Motor neuron (in vitro differentiated cells): ENCODE results near the gene LILRB5. TPM values are rescaled to one million over a fixed set of nuclear protein-coding genes. Genes with fewer than 3 reads are reported as not detected.
"Not testable (repeated sequence)": the region's sequence is repeated elsewhere in the genome, so short reads cannot be mapped to it uniquely, and the experiment has no call there.

ENCODE experiments used
- ATAC-seq, 8 experiments: fragments of 200-7000 bp; cut with Tn5 transposase; replicated peaks in 6 of 8; 2 replicates each; pipeline ENCODE4 v1.8.0; 2021; ENCODE audit warnings: mild to moderate bottlenecking in 8 of 8, moderate library complexity in 8 of 8
- H3K27ac ChIP-seq, 2 donors: fragments of 250-450 bp; sonication (Bioruptor Pico); 2 replicates each; pipeline ENCODE4 v1.9.0; 2021; ENCODE audit warnings: antibody characterized with exemption in 2 of 2, mild to moderate bottlenecking in 2 of 2, moderate library complexity in 1 of 2
- H3K4me1 ChIP-seq, 2 donors: fragments of 250-450 bp; sonication (Bioruptor Pico); replicated peaks in 1 of 2; 2 replicates each; pipeline ENCODE4 v1.6.1; 2021; ENCODE audit warnings: antibody characterized with exemption in 2 of 2, mild to moderate bottlenecking in 2 of 2, moderate library complexity in 1 of 2
- H3K4me3 ChIP-seq, 5 donors: fragments of 250-450 bp; sonication (Bioruptor Pico); 2 replicates each; pipeline ENCODE4 v1.9.0; 2021; ENCODE audit warnings: antibody characterized with exemption in 5 of 5, mild to moderate bottlenecking in 5 of 5, moderate library complexity in 4 of 5
- WGBS, 10 experiments: fragments of 450-650 bp; shearing (Covaris generic); methylation state at CpG; one replicate each; pipeline ENCODE4 v1.0.0; 2022; 5-methylcytosine and 5-hydroxymethylcytosine counted together
- in situ Hi-C, 9 experiments: fragments of 400-800 bp; cut with MboI; loops; one replicate each; pipeline ENCODE4 v1.15.0; 2021; ENCODE audit warnings: low sequenced_read_pairs in 9 of 9, low pct_unique_long_range_greater_than_20kb in 2 of 9; ENCODE audit not compliant: unreplicated experiment in 9 of 9
- total RNA-seq, 8 experiments: library from RNA; unstranded; fragments of 300-600 nt; gene quantifications; 2 replicates each; pipeline versions ENCODE4 v1.2.3 to v1.2.4, GENCODE V29; 2022

LILRB5 gene
- total RNA-seq, 8 experiments from 2014 or later = under 0.01 to 0.81 (median 0.17) TPM; not detected in 2

- in situ Hi-C loops, ATAC-seq, H3K27ac ChIP-seq, H3K4me3 ChIP-seq, H3K4me1 ChIP-seq: not testable (repeated sequence)
- 0 to 73% (median 45%) methylated on average over 1 to 4 of the region's 5 CpGs; no CpG with 5 or more reads in 6 of the 10 experiments for WGBS, 10 experiments
Observed at GRCh38 chr19:54281729-54282075, 24.6 kb upstream of the LILRB5 start.

DNA sequence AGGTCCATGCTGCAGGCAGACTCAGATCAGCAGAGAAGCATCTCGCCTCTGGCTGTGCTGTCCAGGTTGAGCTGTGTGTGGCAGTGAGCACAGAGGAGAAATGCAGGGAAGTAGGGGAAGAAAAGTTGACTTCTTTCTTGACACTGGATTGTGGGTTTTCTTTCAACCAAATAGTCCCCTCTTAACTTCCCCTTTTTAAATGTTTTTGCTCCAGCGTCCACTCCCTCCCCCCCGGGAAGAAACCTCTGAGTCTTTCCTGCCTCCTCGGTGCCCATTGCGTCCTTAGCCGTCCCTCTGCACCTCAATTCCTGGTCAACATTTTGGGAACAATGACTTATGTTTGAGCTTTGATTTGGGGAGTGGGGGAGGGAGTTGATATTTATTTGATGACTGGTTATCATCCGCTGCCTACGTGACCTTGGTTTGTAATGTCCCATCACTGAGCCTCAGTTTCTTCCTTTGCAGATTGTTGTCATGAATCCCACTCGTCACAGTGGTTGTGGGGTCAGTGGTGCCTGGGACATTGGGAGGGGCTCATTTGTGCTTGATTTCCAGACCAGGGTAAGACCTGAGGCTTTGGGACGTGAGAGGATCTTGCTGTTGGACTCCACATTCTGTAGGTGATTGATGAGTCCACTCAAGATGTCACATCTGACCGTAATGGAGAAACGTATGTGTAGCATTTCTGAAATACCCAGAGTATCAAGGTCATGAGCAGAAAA, 24.1 kb upstream of the LILRB5 start, which contains the start of gene LILRB2:
LILRB2 (minus strand) TSS at position 104 of the 722 bp plus-strand sequence. CDS start 614 bp downstream, outside the sequence.
- no peak for ATAC-seq
- H3K27ac ChIP-seq = no peak within 1 kb of the TSS

DNA sequence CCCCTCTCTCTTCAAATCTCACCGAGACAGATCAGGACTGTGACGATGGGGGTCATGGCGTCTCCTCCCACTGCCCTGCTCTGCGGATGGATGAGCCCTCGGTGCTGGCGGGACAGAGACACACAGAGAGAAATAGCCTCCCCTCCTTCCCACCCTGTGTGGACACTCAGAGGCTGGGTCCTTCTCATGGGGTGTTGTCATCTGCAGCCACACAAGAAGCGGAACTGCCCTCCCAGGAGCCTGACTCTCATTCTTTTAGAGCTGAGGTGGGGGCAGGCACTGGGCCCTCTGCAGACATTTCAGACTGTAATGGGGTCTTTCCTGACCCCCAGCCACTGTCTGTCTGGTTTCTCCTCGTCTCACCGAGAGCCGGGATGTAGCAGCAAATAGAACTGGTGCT, 23.4 kb upstream of the LILRB5 start:
- not testable (repeated sequence) for ATAC-seq
- WGBS, 10 experiments = 38 to 80% (median 43%) methylated on average over 2 to 3 of the region's 10 CpGs; no CpG with 5 or more reads in 7 of the 10 experiments

More for the DNA sequence above, 24.1 kb upstream of the LILRB5 start, which contains the start of gene LILRB2:
- Histone ChIP-seq H3K4me1 (no peaks in the 10 kb centered on the region), H3K4me3 (no peak within 1 kb of the TSS)
- in situ Hi-C loops = no loop called here
- 52 to 90% (median 60%) methylated on average over 1 to 9 of the region's 12 CpGs; no CpG with 5 or more reads in 3 of the 10 experiments for WGBS, 10 experiments

GRCh38 chr19:54280025-54280424, 23.0 kb upstream of the LILRB5 start:
- H3K4me1 ChIP-seq, in situ Hi-C loops, H3K4me3 ChIP-seq, ATAC-seq, H3K27ac ChIP-seq: not testable (repeated sequence)
- WGBS, 10 experiments = 20 to 33% methylated on average over 1 of the region's 4 CpGs; no CpG with 5 or more reads in 8 of the 10 experiments

More for the DNA sequence above, 23.4 kb upstream of the LILRB5 start:
- H3K4me1 ChIP-seq, H3K4me3 ChIP-seq, in situ Hi-C loops, H3K27ac ChIP-seq: not testable (repeated sequence)

DNA sequence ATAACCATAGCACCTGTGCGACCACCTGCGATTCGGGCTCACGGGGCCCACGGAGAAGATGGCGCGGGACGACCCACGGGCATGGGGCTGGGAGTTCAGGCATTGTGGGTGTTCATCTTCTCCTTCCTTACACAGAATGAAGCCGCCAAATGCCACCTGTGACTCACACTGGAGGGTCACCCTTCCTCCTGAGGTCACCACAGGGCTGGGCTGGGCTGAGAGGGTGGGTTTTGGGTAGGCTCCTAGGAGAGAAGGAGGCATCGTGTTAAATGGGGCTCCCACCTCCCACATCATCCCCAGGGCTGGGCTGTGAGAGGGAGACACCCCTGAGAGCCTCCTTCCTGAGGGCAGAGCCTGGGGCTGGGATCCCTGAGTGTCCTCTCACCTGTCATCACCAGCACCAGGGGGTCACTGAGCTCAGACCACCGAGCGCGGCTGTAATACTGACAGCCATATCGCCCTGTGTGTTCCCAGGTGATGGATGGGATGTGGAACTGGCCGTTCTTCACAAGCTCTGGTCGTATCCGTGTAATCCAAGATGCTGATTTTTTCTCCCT, 22.4 kb upstream of the LILRB5 start:
- H3K4me1 ChIP-seq = no peaks in the 10 kb centered on the region
- WGBS, 10 experiments = 59 to 100% (median 75%) methylated on average over 1 to 10 of the region's 18 CpGs; no CpG with 5 or more reads in 5 of the 10 experiments
- no peak overlapping the region for H3K4me3 ChIP-seq
- no peak overlapping the region for H3K27ac ChIP-seq
- ATAC-seq = no peak
- in situ Hi-C loops = no loop called here

DNA sequence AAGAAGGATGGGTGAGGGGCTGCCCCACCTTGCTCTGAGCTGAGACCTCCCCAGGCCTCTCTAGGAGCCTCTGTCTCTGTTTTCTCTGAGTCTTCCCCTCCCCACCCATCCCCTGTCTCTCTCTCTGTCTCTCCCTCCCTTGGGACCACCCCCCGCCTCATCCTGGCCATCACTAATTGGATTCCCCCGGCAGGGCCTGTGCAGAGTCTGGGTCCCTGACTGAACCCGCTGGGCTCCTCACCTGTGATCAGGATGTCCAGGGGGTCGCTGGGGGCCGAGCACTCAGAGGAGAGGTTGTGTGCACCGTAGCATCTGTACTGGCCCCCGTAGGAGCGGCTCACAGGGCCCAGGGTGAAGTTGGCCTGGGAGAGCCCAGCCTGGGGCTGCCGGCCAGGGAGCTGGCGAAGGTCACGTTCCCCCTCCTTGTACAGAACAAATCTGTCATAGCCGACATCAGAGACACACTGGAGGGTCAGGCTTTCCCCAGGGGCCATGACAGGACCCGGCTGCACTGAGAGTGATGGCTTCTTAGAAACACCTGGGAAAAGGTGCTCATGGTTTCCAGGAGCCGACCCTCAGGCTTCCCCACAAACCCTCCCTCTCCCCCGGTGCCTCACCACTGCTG, 21.6 kb upstream of the LILRB5 start:
- ATAC-seq, H3K4me1 ChIP-seq, in situ Hi-C loops, H3K4me3 ChIP-seq, H3K27ac ChIP-seq: not testable (repeated sequence)
- 25 to 100% (median 41%) methylated on average over 1 to 2 of the region's 15 CpGs; no CpG with 5 or more reads in 6 of the 10 experiments for WGBS, 10 experiments

DNA sequence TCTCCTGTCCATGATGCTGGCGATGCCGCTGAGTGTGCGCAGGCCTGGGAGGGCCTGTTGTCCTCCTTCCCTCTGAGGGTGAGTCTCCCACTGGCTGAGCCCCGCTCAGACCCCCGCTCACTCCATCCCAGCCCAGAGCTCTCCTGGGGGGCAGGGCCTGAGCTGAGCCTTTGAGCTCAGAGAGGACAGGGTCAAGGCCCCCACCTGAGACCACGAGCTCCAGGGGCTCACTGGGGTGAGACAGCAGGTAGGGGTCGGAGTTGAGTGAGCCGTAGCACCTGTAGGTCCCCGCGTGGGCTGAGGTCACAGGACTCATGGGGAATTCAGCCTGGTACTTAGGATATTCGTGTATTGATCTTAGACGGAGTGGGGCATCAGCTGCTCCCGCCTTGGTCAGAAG, 21.0 kb upstream of the LILRB5 start:
- H3K4me1 ChIP-seq, ATAC-seq, H3K4me3 ChIP-seq, in situ Hi-C loops, H3K27ac ChIP-seq: not testable (repeated sequence)
- WGBS, 10 experiments = 7 to 80% methylated on average over 1 to 3 of the region's 13 CpGs; no CpG with 5 or more reads in 8 of the 10 experiments

GRCh38 chr19:54277111-54277615, 20.1 kb upstream of the LILRB5 start:
- H3K4me3 ChIP-seq, H3K27ac ChIP-seq, in situ Hi-C loops, ATAC-seq, H3K4me1 ChIP-seq: not testable (repeated sequence)
- WGBS, 10 experiments = 60 to 87% methylated on average over 1 to 3 of the region's 15 CpGs; no CpG with 5 or more reads in 8 of the 10 experiments

- H3K4me1 ChIP-seq = no peaks in the 10 kb centered on the region
- in situ Hi-C loops = no loop called here
- no peak overlapping the region for H3K27ac ChIP-seq
- 17 to 20% methylated on average over 1 of the region's 9 CpGs; no CpG with 5 or more reads in 8 of the 10 experiments for WGBS, 10 experiments
- H3K4me3 ChIP-seq = no peak overlapping the region
- no peak for ATAC-seq
Observed at GRCh38 chr19:54275951-54276350, 18.9 kb upstream of the LILRB5 start.

GRCh38 chr19:54274516-54274915, 17.4 kb upstream of the LILRB5 start:
- WGBS, 10 experiments = 0 to 100% (median 70%) methylated on average over 1 to 2 of the region's 9 CpGs; no CpG with 5 or more reads in 2 of the 10 experiments
- H3K4me3 ChIP-seq, in situ Hi-C loops, H3K4me1 ChIP-seq, H3K27ac ChIP-seq: not testable (repeated sequence)
- peak in 1 of 8 experiments; percentile 48 for ATAC-seq

- peak in 3 of 8 experiments; percentile 36 to 89 (median 67) for ATAC-seq
- 0 to 90% (median 60%) methylated on average over 1 to 3 of the region's 3 CpGs; no CpG with 5 or more reads in 1 of the 10 experiments for WGBS, 10 experiments
- in situ Hi-C loops = no loop called here
- no peaks in the 10 kb centered on the region for H3K4me1 ChIP-seq
- no peak overlapping the region for H3K27ac ChIP-seq
- no peak overlapping the region for H3K4me3 ChIP-seq
Observed at GRCh38 chr19:54273821-54274220, 16.7 kb upstream of the LILRB5 start.

- H3K4me3 ChIP-seq, ATAC-seq, H3K27ac ChIP-seq, in situ Hi-C loops, H3K4me1 ChIP-seq: not testable (repeated sequence)
- WGBS, 10 experiments = 0% methylated on average over 1 of the region's 5 CpGs; no CpG with 5 or more reads in 9 of the 10 experiments
Observed at GRCh38 chr19:54272181-54272580, 15.1 kb upstream of the LILRB5 start.

DNA sequence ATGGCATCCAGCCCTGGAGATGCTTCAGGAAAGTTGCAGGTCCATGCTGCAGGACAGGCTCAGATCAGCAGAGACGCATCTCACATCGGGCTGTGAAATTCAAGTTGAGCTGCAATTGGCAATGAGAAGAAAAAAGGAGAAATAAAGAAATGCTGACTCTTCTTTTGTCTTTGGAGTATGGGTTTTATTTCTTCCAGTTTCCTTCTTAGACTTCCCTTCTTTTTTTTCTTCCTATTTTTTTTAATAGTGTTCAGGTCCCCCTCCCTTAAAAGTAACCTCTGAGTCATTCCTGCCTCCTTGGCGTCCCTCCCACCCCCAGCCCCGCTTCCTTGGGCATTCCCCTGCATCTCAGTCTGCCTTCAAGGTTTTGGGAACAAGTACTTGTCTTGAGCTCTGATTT, 14.5 kb upstream of the LILRB5 start:
- H3K4me1 ChIP-seq, ATAC-seq, H3K4me3 ChIP-seq, H3K27ac ChIP-seq, in situ Hi-C loops: not testable (repeated sequence)
- WGBS, 10 experiments = no CpG with 5 or more reads among the region's 4 CpGs
